ENCODE measurements around the gene GRID1.

The GRID1 gene

DNA sequence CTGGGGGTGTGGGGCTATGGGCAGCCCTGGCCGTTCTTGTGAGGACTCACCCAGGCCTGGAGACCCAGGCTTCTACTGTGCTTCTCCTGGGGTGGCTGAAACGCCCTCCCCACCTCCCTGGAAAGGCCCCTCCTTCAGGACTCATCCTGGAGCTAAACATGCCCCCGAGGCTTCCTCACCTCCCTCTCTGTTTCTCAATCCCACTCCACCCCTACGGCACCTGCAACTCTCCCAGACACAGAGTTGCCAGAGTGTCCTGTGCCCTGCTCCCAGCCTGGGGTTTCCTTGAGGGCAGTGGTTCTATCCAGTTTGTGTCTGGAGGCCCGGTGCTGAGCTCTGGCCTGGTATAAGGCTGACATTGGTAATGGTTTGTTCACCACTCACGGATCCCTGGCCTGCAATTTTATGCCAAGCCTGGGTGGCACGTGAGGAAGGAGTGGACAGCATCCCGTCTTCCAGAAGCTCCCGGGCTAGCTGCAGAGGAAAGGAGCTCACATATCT is 68.0 kb downstream of the GRID1 start:
- Histone ChIP-seq H3K79me2 (ENCODE audit: control insufficient read depth, insufficient read depth, low read length) (no peaks in the 10 kb centered on the region), H2AK5ac (ENCODE audit: low read length) (no peak overlapping the region), H3K18ac (ENCODE audit: low read length) (no peak overlapping the region), H2BK5ac (ENCODE audit: low read length) (no peak overlapping the region), H2BK15ac (replicated peaks; ENCODE audit: low read depth) (no peak overlapping the region), H3K9ac (ENCODE audit: low read length) (no peak overlapping the region), H3K23ac (ENCODE audit: low read length) (no peak overlapping the region), H3K36me3 (ENCODE audit: control insufficient read depth, insufficient read depth, low read length) (no peaks in the 10 kb centered on the region), H3K27me3 (ENCODE audit: insufficient read depth, low read length, poor library complexity) (no peaks in the 10 kb centered on the region), H3K4me2 (ENCODE audit: low read length) (no peak overlapping the region), H3K4ac (ENCODE audit: low read depth, low read length) (no peak overlapping the region), H2BK120ac (ENCODE audit: low read depth, low read length) (no peak overlapping the region), H3K79me1 (ENCODE audit: low read length) (no peaks in the 10 kb centered on the region), H3K4me3 (ENCODE audit: low read length) (no peak overlapping the region), H3K4me1 (ENCODE audit: control insufficient read depth, low read depth, low read length) (no peaks in the 10 kb centered on the region), H3K56ac (ENCODE audit: low read length) (no peak overlapping the region), H4K8ac (ENCODE audit: low read depth, low read length) (no peak overlapping the region), H4K5ac (ENCODE audit: low read length) (no peak overlapping the region), H3K27ac (ENCODE audit: low read depth, low read length) (no peak overlapping the region)
- DNase-seq = no peak
- WGBS (ENCODE audit: extremely low coverage, insufficient coverage, low lambda C conversion rate) = no CpG with 5 or more reads among the region's 9 CpGs

DNA sequence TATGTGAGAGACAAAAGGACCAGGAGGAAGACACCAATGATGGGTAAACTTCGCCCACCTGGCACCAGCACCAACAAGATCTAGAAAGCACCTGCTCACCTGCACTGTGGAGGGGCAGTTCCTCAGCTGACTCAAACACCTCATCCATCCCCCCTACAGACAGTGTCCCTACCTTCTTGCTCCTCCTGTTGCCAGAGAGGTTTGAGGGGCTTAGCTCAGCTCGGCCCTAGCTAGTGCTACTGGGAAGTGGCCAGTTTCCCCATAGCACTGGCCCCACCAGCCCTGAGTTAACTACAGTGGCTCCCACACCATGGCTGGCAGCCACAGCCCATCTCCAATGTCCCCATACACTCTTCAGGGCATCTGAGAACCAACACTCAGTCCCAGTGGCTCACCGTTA is 70.8 kb downstream of the GRID1 start:
- Histone ChIP-seq H3K79me2 (ENCODE audit: control insufficient read depth, insufficient read depth, low read length) (no peaks in the 10 kb centered on the region), H4K5ac (ENCODE audit: low read length) (no peak overlapping the region), H3K27ac (ENCODE audit: low read depth, low read length) (no peak overlapping the region), H3K4ac (ENCODE audit: low read depth, low read length) (no peak overlapping the region), H3K4me3 (ENCODE audit: low read length) (no peak overlapping the region), H3K79me1 (ENCODE audit: low read length) (no peaks in the 10 kb centered on the region), H3K36me3 (ENCODE audit: control insufficient read depth, insufficient read depth, low read length) (no peaks in the 10 kb centered on the region), H2BK5ac (ENCODE audit: low read length) (no peak overlapping the region), H3K56ac (ENCODE audit: low read length) (no peak overlapping the region), H3K9ac (ENCODE audit: low read length) (no peak overlapping the region), H3K18ac (ENCODE audit: low read length) (no peak overlapping the region), H2BK15ac (replicated peaks; ENCODE audit: low read depth) (no peak overlapping the region), H3K23ac (ENCODE audit: low read length) (no peak overlapping the region), H2AK5ac (ENCODE audit: low read length) (no peak overlapping the region), H3K4me1 (ENCODE audit: control insufficient read depth, low read depth, low read length) (no peaks in the 10 kb centered on the region), H4K8ac (ENCODE audit: low read depth, low read length) (no peak overlapping the region), H2BK120ac (ENCODE audit: low read depth, low read length) (no peak overlapping the region), H3K27me3 (ENCODE audit: insufficient read depth, low read length, poor library complexity) (no peaks in the 10 kb centered on the region), H3K4me2 (ENCODE audit: low read length) (no peak overlapping the region)
- no peak for DNase-seq
- no CpG with 5 or more reads among the region's 3 CpGs for WGBS (ENCODE audit: extremely low coverage, insufficient coverage, low lambda C conversion rate)

- Histone ChIP-seq H3K27ac (ENCODE audit: low read depth, low read length) (no peak overlapping the region), H4K5ac (ENCODE audit: low read length) (no peak overlapping the region), H3K79me2 (ENCODE audit: control insufficient read depth, insufficient read depth, low read length) (no peaks in the 10 kb centered on the region), H3K9ac (ENCODE audit: low read length) (no peak overlapping the region), H3K4ac (ENCODE audit: low read depth, low read length) (no peak overlapping the region), H4K8ac (ENCODE audit: low read depth, low read length) (no peak overlapping the region), H2BK120ac (ENCODE audit: low read depth, low read length) (no peak overlapping the region), H3K36me3 (ENCODE audit: control insufficient read depth, insufficient read depth, low read length) (no peaks in the 10 kb centered on the region), H3K4me3 (ENCODE audit: low read length) (no peak overlapping the region), H2BK15ac (replicated peaks; ENCODE audit: low read depth) (no peak overlapping the region), H2AK5ac (ENCODE audit: low read length) (no peak overlapping the region), H3K4me1 (ENCODE audit: control insufficient read depth, low read depth, low read length) (no peaks in the 10 kb centered on the region), H3K27me3 (ENCODE audit: insufficient read depth, low read length, poor library complexity) (no peaks in the 10 kb centered on the region), H3K56ac (ENCODE audit: low read length) (no peak overlapping the region), H3K79me1 (ENCODE audit: low read length) (no peaks in the 10 kb centered on the region), H3K4me2 (ENCODE audit: low read length) (no peak overlapping the region), H2BK5ac (ENCODE audit: low read length) (no peak overlapping the region), H3K18ac (ENCODE audit: low read length) (no peak overlapping the region), H3K23ac (ENCODE audit: low read length) (no peak overlapping the region)
- DNase-seq = no peak
- no CpG with 5 or more reads among the region's 14 CpGs for WGBS (ENCODE audit: extremely low coverage, insufficient coverage, low lambda C conversion rate)
Observed at GRCh38 chr10:86295351-86295750, 71.2 kb downstream of the GRID1 start.

- no peaks in the 10 kb centered on the region for H3K79me1 ChIP-seq (ENCODE audit: low read length)
- no CpG with 5 or more reads among the region's 16 CpGs for WGBS (ENCODE audit: extremely low coverage, insufficient coverage, low lambda C conversion rate)
- no peak overlapping the region for H3K4ac ChIP-seq (ENCODE audit: low read depth, low read length)
- DNase-seq = no peak
- H3K27ac ChIP-seq (ENCODE audit: low read depth, low read length) = no peak overlapping the region
- H3K23ac ChIP-seq (ENCODE audit: low read length) = no peak overlapping the region
- no peak overlapping the region for H4K5ac ChIP-seq (ENCODE audit: low read length)
- no peaks in the 10 kb centered on the region for H3K79me2 ChIP-seq (ENCODE audit: control insufficient read depth, insufficient read depth, low read length)
- no peak overlapping the region for H3K56ac ChIP-seq (ENCODE audit: low read length)
- H3K4me1 ChIP-seq (ENCODE audit: control insufficient read depth, low read depth, low read length) = no peaks in the 10 kb centered on the region
- H2AK5ac ChIP-seq (ENCODE audit: low read length) = no peak overlapping the region
- H3K4me2 ChIP-seq (ENCODE audit: low read length) = no peak overlapping the region
- no peaks in the 10 kb centered on the region for H3K27me3 ChIP-seq (ENCODE audit: insufficient read depth, low read length, poor library complexity)
- H3K9ac ChIP-seq (ENCODE audit: low read length) = no peak overlapping the region
- H4K8ac ChIP-seq (ENCODE audit: low read depth, low read length) = no peak overlapping the region
- no peak overlapping the region for H3K4me3 ChIP-seq (ENCODE audit: low read length)
- H2BK15ac ChIP-seq (replicated peaks; ENCODE audit: low read depth) = no peak overlapping the region
- no peak overlapping the region for H2BK5ac ChIP-seq (ENCODE audit: low read length)
- no peak overlapping the region for H3K18ac ChIP-seq (ENCODE audit: low read length)
- H3K36me3 ChIP-seq (ENCODE audit: control insufficient read depth, insufficient read depth, low read length) = no peaks in the 10 kb centered on the region
- no peak overlapping the region for H2BK120ac ChIP-seq (ENCODE audit: low read depth, low read length)
Observed at GRCh38 chr10:86294346-86295265, 72.0 kb downstream of the GRID1 start.

DNA sequence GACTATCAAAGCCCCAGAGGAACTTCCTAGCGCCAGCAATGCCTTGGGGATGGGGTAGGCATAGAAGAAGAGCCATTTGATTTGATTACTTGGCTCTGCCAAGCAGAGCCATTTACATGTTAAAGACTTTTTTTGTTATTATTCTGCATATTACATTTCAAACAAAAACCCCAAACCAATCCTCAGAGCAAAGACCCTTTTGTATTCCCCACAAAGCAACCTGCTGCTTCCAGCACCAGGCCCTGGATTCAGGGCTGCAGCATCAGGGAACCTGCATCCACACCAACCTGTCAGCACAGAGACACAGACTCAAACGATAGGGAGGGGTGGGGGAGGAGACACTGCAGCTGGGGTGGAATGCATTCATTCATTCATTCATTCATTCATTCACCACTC is 73.2 kb downstream of the GRID1 start:
- WGBS (ENCODE audit: extremely low coverage, insufficient coverage, low lambda C conversion rate) = no CpG with 5 or more reads among the region's 2 CpGs
- no peaks in the 10 kb centered on the region for H3K4me1 ChIP-seq (ENCODE audit: control insufficient read depth, low read depth, low read length)
- H3K56ac ChIP-seq (ENCODE audit: low read length) = no peak overlapping the region
- H2BK120ac ChIP-seq (ENCODE audit: low read depth, low read length) = no peak overlapping the region
- DNase-seq = no peak
- H3K79me2 ChIP-seq (ENCODE audit: control insufficient read depth, insufficient read depth, low read length) = no peaks in the 10 kb centered on the region
- no peak overlapping the region for H4K5ac ChIP-seq (ENCODE audit: low read length)
- H3K23ac ChIP-seq (ENCODE audit: low read length) = no peak overlapping the region
- no peaks in the 10 kb centered on the region for H3K27me3 ChIP-seq (ENCODE audit: insufficient read depth, low read length, poor library complexity)
- H3K9ac ChIP-seq (ENCODE audit: low read length) = no peak overlapping the region
- H2BK15ac ChIP-seq (replicated peaks; ENCODE audit: low read depth) = no peak overlapping the region
- no peak overlapping the region for H3K4me3 ChIP-seq (ENCODE audit: low read length)
- H2AK5ac ChIP-seq (ENCODE audit: low read length) = no peak overlapping the region
- no peak overlapping the region for H3K18ac ChIP-seq (ENCODE audit: low read length)
- no peak overlapping the region for H3K4ac ChIP-seq (ENCODE audit: low read depth, low read length)
- H2BK5ac ChIP-seq (ENCODE audit: low read length) = no peak overlapping the region
- no peaks in the 10 kb centered on the region for H3K36me3 ChIP-seq (ENCODE audit: control insufficient read depth, insufficient read depth, low read length)
- no peak overlapping the region for H3K27ac ChIP-seq (ENCODE audit: low read depth, low read length)
- H3K4me2 ChIP-seq (ENCODE audit: low read length) = no peak overlapping the region
- no peaks in the 10 kb centered on the region for H3K79me1 ChIP-seq (ENCODE audit: low read length)
- no peak overlapping the region for H4K8ac ChIP-seq (ENCODE audit: low read depth, low read length)
